Colonic mucosa (tissue), 4 donors: ENCODE measurements around the gene PAOX. TPM values are rescaled to one million over a fixed set of nuclear protein-coding genes. Genes with fewer than 3 reads are reported as not detected.
"Not testable (repeated sequence)": the region's sequence is repeated elsewhere in the genome, so short reads cannot be mapped to it uniquely, and the experiment has no call there.

Source experiments
- DNase-seq: peaks from one replicate; pipeline ENCODE4 v3.0.0-alpha.2; 2020
- H3K27ac ChIP-seq: fragments of 200-600 bp; one replicate; pipeline ENCODE4 v1.8.0; 2021
- H3K27me3 ChIP-seq: fragments of 200-600 bp; one replicate; pipeline ENCODE4 v1.8.0; 2021
- H3K36me3 ChIP-seq: fragments of 200-600 bp; one replicate; pipeline ENCODE4 v1.8.0; 2021
- H3K4me1 ChIP-seq: fragments of 200-600 bp; one replicate; pipeline ENCODE4 v1.8.0; 2021; ENCODE audit warnings: mild to moderate bottlenecking
- H3K4me3 ChIP-seq: fragments of 200-600 bp; one replicate; pipeline ENCODE4 v1.8.0; 2021
- H3K9ac ChIP-seq, 2 donors: one replicate each; pipeline ENCODE4 v1.7.0; 2013; ENCODE audit warnings: control low read depth in 2 of 2, low read depth in 2 of 2, low read length in 2 of 2
- H3K9me3 ChIP-seq: fragments of 200-600 bp; one replicate; pipeline ENCODE4 v1.8.0; 2021
- CTCF ChIP-seq: fragments of 200-600 bp; IDR thresholded peaks from one replicate; pipeline ENCODE4 v1.8.0; 2022; ENCODE audit warnings: antibody characterized with exemption, mild to moderate bottlenecking
- intact Hi-C: fragments of 100-400 bp; cut with DNase I; formaldehyde crosslinking; loops from one replicate; pipeline ENCODE4 v1.14.1; 2022
- total RNA-seq, 2 donors: library from RNA; stranded (reverse); fragmentation: NEBNext Ultra II Directional in 1 of 2; extraction: Animal tissue kit (Norgen Biotek cat#: 25700) in 1 of 2; gene quantifications; one replicate each; pipeline ENCODE4 v1.2.1, GENCODE V29; 2021
- donor health status: healthy.
- donor health status: DM: no; HTN: no; CAD: no.
- donor health status: DM: no; HTN: no; CAD: no.

PAOX gene
- total RNA-seq, 2 donors from 2014 or later, result 3.5 to 5.8 TPM

GRCh38 chr10:133422807-133423771, 44.0 kb downstream of the PAOX start:
- H3K4me3 ChIP-seq, result no peak overlapping the region
- H3K9me3 ChIP-seq, result no peaks in the 10 kb centered on the region
- H3K27me3 ChIP-seq, result peaks cover 7% of the 10 kb centered on the region
- H3K9ac ChIP-seq, result no peak overlapping the region
- intact Hi-C loops, result no loop called here
- TF ChIP-seq CTCF, result no peak
- no peak overlapping the region for H3K27ac ChIP-seq
- H3K36me3 ChIP-seq, result no peaks in the 10 kb centered on the region
- DNase-seq, result no peak
- H3K4me1 ChIP-seq, result no peaks in the 10 kb centered on the region

DNA sequence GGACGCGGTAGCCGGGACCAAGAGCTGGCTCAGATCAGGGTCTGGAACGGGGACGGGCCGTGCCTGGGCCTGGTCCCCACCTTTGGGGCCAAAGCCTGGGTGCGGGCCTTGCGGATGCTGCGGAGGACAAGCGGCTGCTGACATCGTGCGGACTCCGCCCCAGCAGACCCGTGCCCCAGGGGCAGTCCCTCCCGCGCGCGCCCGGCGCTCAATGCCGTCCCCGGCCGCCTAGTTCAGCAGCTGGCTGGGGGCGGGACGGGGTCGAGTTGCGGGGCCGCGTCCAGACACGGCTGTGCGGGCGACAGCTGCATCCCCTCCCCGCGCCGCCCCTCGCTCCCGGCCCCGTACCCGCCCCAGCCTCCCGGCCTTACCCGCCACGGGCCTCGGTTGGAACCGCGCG, 45.0 kb downstream of the PAOX start:
- DNase-seq, H3K9ac ChIP-seq, H3K36me3 ChIP-seq, H3K9me3 ChIP-seq, H3K4me1 ChIP-seq, H3K27me3 ChIP-seq, intact Hi-C loops, H3K4me3 ChIP-seq, H3K27ac ChIP-seq: not testable (repeated sequence)

GRCh38 chr10:133424601-133425000, 45.5 kb downstream of the PAOX start, which contains the start of gene SPRN:
Gene SPRN, minus strand, starts transcription at chr10:133424625. Its CDS starts 944 bp downstream, at chr10:133423681.
- H3K27ac ChIP-seq, DNase-seq, H3K9ac ChIP-seq, H3K27me3 ChIP-seq, H3K4me3 ChIP-seq, H3K9me3 ChIP-seq, intact Hi-C loops, H3K4me1 ChIP-seq, H3K36me3 ChIP-seq: not testable (repeated sequence)

- intact Hi-C loops, H3K9ac ChIP-seq, H3K27ac ChIP-seq, H3K36me3 ChIP-seq, H3K27me3 ChIP-seq, DNase-seq, H3K4me3 ChIP-seq, H3K4me1 ChIP-seq, H3K9me3 ChIP-seq: not testable (repeated sequence)
Observed at GRCh38 chr10:133429571-133429970, 50.5 kb downstream of the PAOX start.

GRCh38 chr10:133431888-133432613, 53.0 kb downstream of the PAOX start:
- H3K27ac ChIP-seq, H3K4me1 ChIP-seq, H3K36me3 ChIP-seq, H3K4me3 ChIP-seq, H3K27me3 ChIP-seq, H3K9ac ChIP-seq, DNase-seq, H3K9me3 ChIP-seq: not testable (repeated sequence)
- intact Hi-C loops, result loop anchor here (10.0 kb wide), 1 partner anchor 93 kb away; the partner anchor contains the start of gene CYP2E1

- intact Hi-C loops, result loop anchor here (10.0 kb wide), 1 partner anchor 92 kb away; the partner anchor contains the start of gene CYP2E1
Observed at GRCh38 chr10:133432789-133433188, 53.7 kb downstream of the PAOX start.

GRCh38 chr10:133438711-133439273, 59.7 kb downstream of the PAOX start:
- intact Hi-C loops, result loop anchor here (10.0 kb wide), 1 partner anchor 86 kb away; the partner anchor contains the start of gene CYP2E1
- no peak overlapping the region for H3K4me3 ChIP-seq
- no peak overlapping the region for H3K27ac ChIP-seq
- no peaks in the 10 kb centered on the region for H3K36me3 ChIP-seq
- no peaks in the 10 kb centered on the region for H3K9me3 ChIP-seq
- no peaks in the 10 kb centered on the region for H3K4me1 ChIP-seq
- H3K27me3 ChIP-seq, result no peaks in the 10 kb centered on the region
- DNase-seq, result no peak
- H3K9ac ChIP-seq, result no peak overlapping the region
- TF ChIP-seq CTCF, result peak; percentile 27

More at GRCh38 chr10:133432789-133433188, 53.7 kb downstream of the PAOX start:
- H3K27ac ChIP-seq, H3K9ac ChIP-seq, H3K4me1 ChIP-seq, H3K9me3 ChIP-seq, H3K36me3 ChIP-seq, H3K4me3 ChIP-seq, DNase-seq, H3K27me3 ChIP-seq: not testable (repeated sequence)
